HG03135 (cell line): Measurements from ENCODE around the gene NEURL1.

ENCODE experiments used
- ATAC-seq: cut with Tn5 transposase; IDR thresholded peaks from one replicate; pipeline ENCODE4 v1.9.1; 2021; ENCODE audit warnings: mild to moderate bottlenecking, moderate library complexity; ENCODE audit not compliant: unreplicated experiment

The NEURL1 gene

GRCh38 chr10:103638948-103639347 lies 145.4 kb downstream of the NEURL1 start:
- no peak for ATAC-seq

- ATAC-seq, result no peak
These were observed 147.1 kb downstream of the NEURL1 start for GRCh38 chr10:103640436-103641181.

- no peak for ATAC-seq
These were observed 147.8 kb downstream of the NEURL1 start for GRCh38 chr10:103641326-103641725.
